ENCODE results near the gene AMIGO3.
A peak's percentile ranks its signal among the peaks of the same experiment; 100 is the strongest.

Gene AMIGO3

GRCh38 chr3:49727154-49727923 is 7.9 kb upstream of the AMIGO3 start:
- DNase-seq (ENCODE audit: extremely low spot score): no peak
- CTCF ChIA-PET: no interaction called here
- no peak for TF ChIP-seq CTCF (IDR thresholded peaks at IDR 0.05; ENCODE audit: control extremely low read depth, extremely low read depth, low read depth, missing control alignments)
- POLR2A ChIA-PET: no interaction called here

GRCh38 chr3:49725906-49726681 is 6.6 kb upstream of the AMIGO3 start:
- POLR2A ChIA-PET: no interaction called here
- CTCF ChIA-PET: no interaction called here
- no peak for DNase-seq (ENCODE audit: extremely low spot score)
- TF ChIP-seq CTCF (IDR thresholded peaks at IDR 0.05; ENCODE audit: control extremely low read depth, extremely low read depth, low read depth, missing control alignments): no peak

- peak; percentile 57 for DNase-seq (ENCODE audit: extremely low spot score)
- ChIA-PET POLR2A (interaction anchor here (0.7 kb wide), 1 partner anchor 188 kb away, joined by 3 read pairs; no protein-coding TSS in a partner anchor), CTCF (interaction anchor here (1.1 to 1.5 kb wide), 4 partner anchors 9 to 185 kb away, joined by 3 to 4 read pairs (median 3); no protein-coding TSS in a partner anchor)
- TF ChIP-seq CTCF (IDR thresholded peaks at IDR 0.05; ENCODE audit: control extremely low read depth, extremely low read depth, low read depth, missing control alignments): no peak
Observed at GRCh38 chr3:49724586-49724985, 5.1 kb upstream of the AMIGO3 start.

GRCh38 chr3:49723628-49724551 is 4.4 kb upstream of the AMIGO3 start, which contains the start of gene GMPPB:
Gene GMPPB, minus strand, starts transcription at chr3:49723951. Its CDS starts 225 bp downstream, at chr3:49723726.
- CTCF ChIA-PET: interaction anchor here (1.1 to 1.5 kb wide), 6 partner anchors 9 to 184 kb away, joined by 3 to 4 read pairs (median 3); partner anchors contain the start of gene INKA1
- no peak for TF ChIP-seq CTCF (IDR thresholded peaks at IDR 0.05; ENCODE audit: control extremely low read depth, extremely low read depth, low read depth, missing control alignments)
- POLR2A ChIA-PET: interaction anchor here (0.7 to 1.0 kb wide), 3 partner anchors 11 to 188 kb away, joined by 3 to 4 read pairs (median 3); no protein-coding TSS in a partner anchor
- DNase-seq (ENCODE audit: extremely low spot score): peak; percentile 99

- no peak for TF ChIP-seq CTCF (IDR thresholded peaks at IDR 0.05; ENCODE audit: control extremely low read depth, extremely low read depth, low read depth, missing control alignments)
- ChIA-PET CTCF (interaction anchor here (1.3 to 1.5 kb wide), 4 partner anchors 20 to 183 kb away, joined by 3 read pairs; partner anchors contain the start of gene INKA1), POLR2A (interaction anchor here (0.8 to 1.0 kb wide), 2 partner anchors 10 to 79 kb away, joined by 3 to 4 read pairs; no protein-coding TSS in a partner anchor)
- peak; percentile 60 for DNase-seq (ENCODE audit: extremely low spot score)
Observed at GRCh38 chr3:49723296-49723627, 3.8 kb upstream of the AMIGO3 start.
